GM12878 (cell line): ENCODE measurements around the gene STAB2. TPM values are rescaled to one million over a fixed set of nuclear protein-coding genes. Genes with fewer than 3 reads are reported as not detected.

Experiments used
- ATAC-seq: fragments of 200-7000 bp; cut with Tn5 transposase; 3 replicates; pipeline ENCODE4 v1.9.1; 2020; ENCODE audit warnings: mild to moderate bottlenecking, moderate library complexity
- BruUV-seq: library from RNA; stranded (reverse); fragments of 400-500 nt; replicated peaks from 2 replicates; lab custom pipeline; 2021; lab: Mats Ljungman, UMichigan
- CTCF ChIA-PET: fragments of 300-600 bp; sonication (Branson Sonifier 250); formaldehyde crosslinking; extraction: SDS; loops from one replicate; lab custom pipeline; 2021; ENCODE audit warnings: inconsistent platforms; lab: Yijun Ruan, JAX
- POLR2A ChIA-PET: fragments of 350-600 bp; formaldehyde crosslinking; extraction: SDS; loops from one replicate; lab custom pipeline; 2021; ENCODE audit warnings: inconsistent platforms; lab: Charles Lee
- RAD21 ChIA-PET: fragments of 300-600 bp; sonication (Branson Sonifier 250); formaldehyde crosslinking; loops from one replicate; lab custom pipeline; 2023; ENCODE audit warnings: antibody characterized with exemption; ENCODE audit not compliant: unreplicated experiment; lab: Charles Lee
- SMC1A ChIA-PET: fragments of 300-600 bp; sonication (Branson Sonifier 250); formaldehyde crosslinking; loops from one replicate; lab custom pipeline; 2023; ENCODE audit not compliant: unreplicated experiment, uncharacterized antibody; lab: Charles Lee
- DNase-seq: peaks from one replicate; pipeline ENCODE4 v3.0.0-alpha.2; 2011; ENCODE audit warnings: low read depth, low spot score
- FAIRE-seq: peaks from 3 replicates; lab custom pipeline; 2011; peaks lifted over from hg19 to GRCh38; lab: Jason Lieb, UNC
- H2AFZ ChIP-seq: 2 replicates; pipeline ENCODE4 v1.6.0; 2011; ENCODE audit warnings: low read depth, low read length, control low read depth; ENCODE audit not compliant: control insufficient read depth
- H3K27ac ChIP-seq: 2 replicates; pipeline ENCODE4 v1.5.1; 2011; ENCODE audit warnings: control low read depth; ENCODE audit not compliant: control insufficient read depth, insufficient read depth
- H3K27me3 ChIP-seq, 2 experiments: replicated peaks in 1 of 2; 2 replicates each; pipeline versions ENCODE4 v1.6.0 to v1.6.1; 2011; ENCODE audit warnings: low read length in 1 of 2; ENCODE audit not compliant: control insufficient read depth in 2 of 2, insufficient read depth in 2 of 2
- H3K36me3 ChIP-seq, 2 experiments: 2 replicates each; pipeline ENCODE4 v1.5.1; 2011; ENCODE audit warnings: low read length in 1 of 2; ENCODE audit not compliant: control insufficient read depth in 2 of 2, insufficient read depth in 2 of 2
- H3K4me1 ChIP-seq: 2 replicates; pipeline ENCODE4 v1.6.1; 2011; ENCODE audit warnings: mild to moderate bottlenecking, low read length, moderate library complexity, mixed read lengths; ENCODE audit not compliant: control insufficient read depth, insufficient read depth
- H3K4me2 ChIP-seq: 2 replicates; pipeline ENCODE4 v1.6.0; 2011; ENCODE audit warnings: control low read depth; ENCODE audit not compliant: control insufficient read depth, insufficient read depth
- H3K4me3 ChIP-seq: fragments of 200-600 bp; sonication (generic); 2 replicates; pipeline ENCODE4 v1.5.1; 2016
- H3K79me2 ChIP-seq: 2 replicates; pipeline ENCODE4 v1.6.0; 2011; ENCODE audit warnings: low read length; ENCODE audit not compliant: control insufficient read depth, insufficient read depth
- H3K9ac ChIP-seq: 2 replicates; pipeline ENCODE4 v1.8.0; 2011; ENCODE audit warnings: low read length, control low read depth, mixed read lengths; ENCODE audit not compliant: control insufficient read depth, insufficient read depth
- H3K9me3 ChIP-seq: replicated peaks from 3 replicates; pipeline ENCODE4 v1.5.1; 2011; ENCODE audit warnings: mild to moderate bottlenecking, low read length; ENCODE audit not compliant: control insufficient read depth, insufficient read depth
- H4K20me1 ChIP-seq: 2 replicates; pipeline ENCODE4 v1.6.0; 2011; ENCODE audit not compliant: control insufficient read depth, insufficient read depth
- BHLHE40 ChIP-seq, 2 experiments: fragments of 450-650 bp in 1 of 2; IDR thresholded peaks; 2 replicates each; pipeline ENCODE4 v1.6.1; 2011 to 2017; ENCODE audit warnings: low read depth in 2 of 2, borderline replicate concordance in 1 of 2, improper control_type of control experiment in 1 of 2, low read length in 1 of 2, mild to moderate bottlenecking in 1 of 2
- DPF2 ChIP-seq: fragments of 450-650 bp; IDR thresholded peaks from 2 replicates; pipeline ENCODE4 v1.6.1; 2017; ENCODE audit warnings: mild to moderate bottlenecking
- FOS ChIP-seq: IDR thresholded peaks from 3 replicates; pipeline ENCODE4 v1.6.1; 2011; ENCODE audit warnings: borderline replicate concordance; ENCODE audit not compliant: insufficient read length; ENCODE audit errors: extremely low read depth
- HCFC1 ChIP-seq: fragments of 150-350 bp; IDR thresholded peaks from 2 replicates; pipeline ENCODE4 v1.6.1; 2014; ENCODE audit warnings: low read length
- JUND ChIP-seq: IDR thresholded peaks from 2 replicates; pipeline ENCODE4 v1.6.1; 2012; ENCODE audit warnings: low read depth, mild to moderate bottlenecking, low read length, improper control_type of control experiment, moderate library complexity
- KLF5 ChIP-seq: fragments of 450-650 bp; IDR thresholded peaks from 2 replicates; pipeline ENCODE4 v1.6.1; 2014; ENCODE audit warnings: mild to moderate bottlenecking; ENCODE audit not compliant: partially characterized antibody
- NFIC ChIP-seq: IDR thresholded peaks from 2 replicates; pipeline ENCODE4 v1.6.1; 2012; ENCODE audit warnings: low read depth, mild to moderate bottlenecking, inconsistent platforms, low read length, moderate library complexity
- PML ChIP-seq: IDR thresholded peaks from 2 replicates; pipeline ENCODE4 v1.6.1; 2012; ENCODE audit warnings: low read length, inconsistent platforms
- RAD21 ChIP-seq: IDR thresholded peaks from 2 replicates; pipeline ENCODE4 v1.6.1; 2011; ENCODE audit warnings: mild to moderate bottlenecking, low read depth, low read length, moderate library complexity; ENCODE audit not compliant: insufficient read depth
- STAT1 ChIP-seq: fragments of 450-650 bp; conservative IDR thresholded peaks from 2 replicates; pipeline ENCODE4 v1.6.1; 2014; ENCODE audit warnings: antibody characterized with exemption, mild to moderate bottlenecking
- SUPT20H ChIP-seq: IDR thresholded peaks from 2 replicates; pipeline ENCODE4 v1.6.1; 2011; ENCODE audit warnings: low read depth, mild to moderate bottlenecking, low read length, moderate library complexity, borderline replicate concordance; ENCODE audit not compliant: control insufficient read depth
- TCF7 ChIP-seq: IDR thresholded peaks from 2 replicates; pipeline ENCODE4 v1.6.1; 2014; ENCODE audit warnings: antibody characterized with exemption, borderline replicate concordance
- WRNIP1 ChIP-seq: IDR thresholded peaks from 2 replicates; pipeline ENCODE4 v1.6.1; 2011; ENCODE audit warnings: low read depth, low read length, improper control_type of control experiment, borderline replicate concordance
- YBX1 ChIP-seq: fragments of 450-650 bp; IDR thresholded peaks from 2 replicates; pipeline ENCODE4 v1.6.1; 2016; ENCODE audit warnings: antibody characterized with exemption
- ZNF207 ChIP-seq: fragments of 450-650 bp; IDR thresholded peaks from 2 replicates; pipeline ENCODE4 v1.6.1; 2014; ENCODE audit warnings: antibody characterized with exemption, mild to moderate bottlenecking, borderline replicate concordance
- ZNF592 ChIP-seq: fragments of 450-650 bp; IDR thresholded peaks from 2 replicates; pipeline ENCODE4 v1.6.1; 2017; ENCODE audit warnings: mild to moderate bottlenecking, moderate library complexity
- WGBS: methylation state at CpG from one replicate; pipeline ENCODE4 v1.1.6; 2016; ENCODE audit warnings: low lambda C conversion rate; ENCODE audit not compliant: insufficient replicate concordance, insufficient coverage; ENCODE audit errors: missing lambda C conversion rate; 5-methylcytosine and 5-hydroxymethylcytosine counted together
- in situ Hi-C: fragments of 300-500 bp; cut with MboI; formaldehyde crosslinking; loops from 9 replicates; pipeline ENCODE4 v1.14.3; 2018; ENCODE audit warnings: mixed read lengths
- intact Hi-C: fragments of 100-400 bp; cut with micrococcal nuclease; formaldehyde crosslinking; loops from one replicate; pipeline ENCODE4 v1.14.2; 2022; ENCODE audit not compliant: unreplicated experiment
- polyA plus RNA-seq, 11 experiments: library from polyadenylated mRNA; depleted of rRNA in 4 of 11; unstranded in 6 of 11; stranded (reverse) in 5 of 11; fragments of >200 nt; fragmentation: Nextera tagmentation in 4 of 11; fragmentation: Illumina TruSeq in 1 of 11; extraction: Ambion mirVana in 4 of 11; extraction: Trizol in 1 of 11; gene quantifications; 1 replicate in 1 of 11; 2 replicates in 10 of 11; pipeline versions ENCODE4 v1.2.1 to v1.2.3, GENCODE V29; 2011 to 2016; ENCODE audit warnings: inconsistent platforms in 2 of 11, missing spikeins in 2 of 11, low read depth in 1 of 11
- total RNA-seq, 4 experiments: library from RNA; depleted of rRNA in 3 of 4; stranded (reverse); fragments of >200 nt in 3 of 4; fragmentation: Illumina TruSeq in 1 of 4; extraction: Trizol in 1 of 4; gene quantifications; 2 replicates each; pipeline versions ENCODE4 v1.2.1 to v1.2.3, GENCODE V29; 2013 to 2021
- TF ChIP-seq, protein P1 (sequence below), 3 experiments: IDR thresholded peaks in 2 of 3; conservative IDR thresholded peaks in 1 of 3; 2 replicates each; pipeline ENCODE4 v1.5.1; 2011; ENCODE audit warnings: low read depth in 3 of 3, low read length in 3 of 3, mild to moderate bottlenecking in 3 of 3, control low read depth in 2 of 3, moderate library complexity in 2 of 3, inconsistent platforms in 1 of 3, mixed read lengths in 1 of 3; ENCODE audit not compliant: control insufficient read depth in 2 of 3, insufficient read depth in 1 of 3; ENCODE audit errors: extremely low read depth in 1 of 3

Gene STAB2
- total and polyA plus RNA-seq, 10 of the 15 experiments (the other 5 are each of a cell fraction or from before 2014, with no cell fraction given), result 0.37 TPM; not detected in 9

DNA sequence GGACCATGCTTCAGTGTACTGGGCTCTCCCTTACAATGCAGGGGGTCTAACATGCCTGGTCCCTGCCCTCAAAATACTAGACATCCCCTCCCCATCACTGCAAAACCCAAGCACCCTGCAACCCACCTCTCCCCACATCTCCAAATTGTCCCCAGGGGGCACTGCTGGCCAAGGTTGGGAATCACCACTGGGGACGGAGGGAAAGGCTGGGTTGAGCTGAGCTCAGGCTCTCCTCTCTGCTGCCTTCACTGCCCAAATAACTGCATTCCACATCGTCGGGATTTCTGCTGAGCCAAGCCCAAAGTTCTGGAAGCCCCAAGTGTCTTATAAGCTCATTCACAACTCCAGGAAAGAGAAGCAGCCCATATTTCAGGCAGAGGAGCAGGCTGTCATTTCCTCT lies 184.4 kb downstream of the STAB2 start (continued):
- TF ChIP-seq, protein P1, sequence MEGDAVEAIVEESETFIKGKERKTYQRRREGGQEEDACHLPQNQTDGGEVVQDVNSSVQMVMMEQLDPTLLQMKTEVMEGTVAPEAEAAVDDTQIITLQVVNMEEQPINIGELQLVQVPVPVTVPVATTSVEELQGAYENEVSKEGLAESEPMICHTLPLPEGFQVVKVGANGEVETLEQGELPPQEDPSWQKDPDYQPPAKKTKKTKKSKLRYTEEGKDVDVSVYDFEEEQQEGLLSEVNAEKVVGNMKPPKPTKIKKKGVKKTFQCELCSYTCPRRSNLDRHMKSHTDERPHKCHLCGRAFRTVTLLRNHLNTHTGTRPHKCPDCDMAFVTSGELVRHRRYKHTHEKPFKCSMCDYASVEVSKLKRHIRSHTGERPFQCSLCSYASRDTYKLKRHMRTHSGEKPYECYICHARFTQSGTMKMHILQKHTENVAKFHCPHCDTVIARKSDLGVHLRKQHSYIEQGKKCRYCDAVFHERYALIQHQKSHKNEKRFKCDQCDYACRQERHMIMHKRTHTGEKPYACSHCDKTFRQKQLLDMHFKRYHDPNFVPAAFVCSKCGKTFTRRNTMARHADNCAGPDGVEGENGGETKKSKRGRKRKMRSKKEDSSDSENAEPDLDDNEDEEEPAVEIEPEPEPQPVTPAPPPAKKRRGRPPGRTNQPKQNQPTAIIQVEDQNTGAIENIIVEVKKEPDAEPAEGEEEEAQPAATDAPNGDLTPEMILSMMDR (IDR thresholded peaks at IDR 0.05 in 2 of 3, conservative IDR thresholded peaks at IDR 0.05 in 1 of 3; ENCODE audit: control insufficient read depth in 2 of 3, extremely low read depth in 1 of 3, insufficient read depth in 1 of 3, low read depth in 3 of 3, low read length in 3 of 3), result peak in 2 of 3 experiments; percentile 25 to 29; a peak in 2 of 6 replicates
- TF ChIP-seq KLF5 (no peak), SUPT20H (no peak), TCF7 (no peak), RAD21 (peak; percentile 68)

DNA sequence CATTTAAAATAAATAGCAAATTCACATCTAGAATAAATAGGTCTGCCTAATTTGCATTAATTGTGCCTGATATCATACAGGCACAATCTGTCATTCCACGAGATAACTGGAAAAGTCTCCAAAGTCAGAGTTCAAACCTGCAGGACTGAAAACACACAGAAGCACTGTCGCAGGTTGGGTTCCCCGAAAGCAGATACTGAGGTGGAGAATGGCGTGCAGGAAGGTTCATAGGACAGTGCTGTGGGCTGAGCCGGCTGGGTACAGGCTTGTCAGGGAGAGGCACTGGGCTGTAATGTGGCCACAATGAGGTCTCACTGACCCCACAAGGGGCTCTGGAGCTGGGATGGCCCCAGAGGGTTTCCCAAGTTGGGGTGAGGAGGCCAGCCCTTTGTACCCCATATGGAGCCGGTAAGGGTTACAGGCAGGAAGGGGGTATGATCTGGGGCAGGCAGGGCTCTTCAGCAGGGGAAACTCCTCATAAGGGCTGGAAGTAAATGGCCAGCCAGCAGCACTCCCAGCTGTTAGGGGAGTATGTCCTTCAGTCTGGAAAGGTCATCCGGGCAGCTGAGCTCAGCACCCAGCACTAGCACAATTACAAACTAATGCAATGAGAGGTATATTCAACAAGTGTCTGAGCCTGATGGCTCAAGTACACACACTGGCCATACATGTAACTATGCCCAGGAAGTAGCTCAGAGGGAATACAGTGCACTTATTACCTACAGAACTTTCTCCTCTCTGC lies 185.5 kb downstream of the STAB2 start:
- ATAC-seq, result no peak
- ChIA-PET POLR2A (interaction anchor here (0.5 kb wide), 1 partner anchor 473 kb away, joined by 7 read pairs; no protein-coding TSS in a partner anchor), RAD21 (no interaction called here), SMC1A (interaction anchor here (0.7 to 1.5 kb wide), 4 partner anchors 9 to 126 kb away, joined by 3 to 4 read pairs (median 4); partner anchors contain the start of gene NT5DC3), CTCF (interaction anchor here (1.0 to 1.6 kb wide), 2 partner anchors 20 to 61 kb away, joined by 3 to 4 read pairs; no protein-coding TSS in a partner anchor)
- Histone ChIP-seq H4K20me1 (no peaks in the 10 kb centered on the region), H3K36me3 (peaks cover 0 to 2% of the 10 kb centered on the region in 2 experiments; a peak in 2 of 4 replicates), H3K4me2 (no peak overlapping the region), H3K79me2 (no peaks in the 10 kb centered on the region), H2AFZ (no peak overlapping the region), H3K9ac (no peak overlapping the region), H3K27me3 (no peaks in the 10 kb centered on the region), H3K9me3 (no peaks in the 10 kb centered on the region), H3K27ac (no peak overlapping the region), H3K4me3 (no peak overlapping the region), H3K4me1 (no peaks in the 10 kb centered on the region)
- FAIRE-seq, result no peak
- in situ Hi-C loops, result no loop called here
- TF ChIP-seq YBX1 (no peak), ZNF207 (no peak), NFIC (no peak), BHLHE40 (IDR thresholded peaks at IDR 0.05; ENCODE audit: borderline replicate concordance in 1 of 2, low read depth in 2 of 2, low read length in 1 of 2) (no peak), HCFC1 (no peak), ZNF592 (no peak), JUND (no peak), STAT1 (no peak), WRNIP1 (no peak), FOS (no peak), DPF2 (no peak), PML (no peak)
- 86% methylated on average over 7 of the region's 7 CpGs for WGBS
- no peak for DNase-seq
- intact Hi-C loops, result no loop called here
- no TSS peak for BruUV-seq
